ENCODE data around the gene LHX4.
A peak's percentile ranks its signal among the peaks of the same experiment; 100 is the strongest.

Gene LHX4

GRCh38 chr1:180224902-180225301 is 5.2 kb upstream of the LHX4 start:
- Histone ChIP-seq H4K8ac (ENCODE audit: low read depth, low read length) (no peak overlapping the region), H3K27ac (ENCODE audit: low read depth, low read length) (no peak overlapping the region), H3K56ac (ENCODE audit: low read length) (no peak overlapping the region), H2BK15ac (replicated peaks; ENCODE audit: low read depth) (no peak overlapping the region), H3K23ac (ENCODE audit: low read length) (no peak overlapping the region), H3K27me3 (ENCODE audit: insufficient read depth, low read length, poor library complexity) (peaks cover 14% of the 10 kb centered on the region), H3K4me2 (ENCODE audit: low read length) (no peak overlapping the region), H3K79me2 (ENCODE audit: control insufficient read depth, insufficient read depth, low read length) (no peaks in the 10 kb centered on the region), H4K5ac (ENCODE audit: low read length) (no peak overlapping the region), H2BK120ac (ENCODE audit: low read depth, low read length) (no peak overlapping the region), H2AK5ac (ENCODE audit: low read length) (no peak overlapping the region), H3K18ac (ENCODE audit: low read length) (no peak overlapping the region), H3K79me1 (ENCODE audit: low read length) (no peaks in the 10 kb centered on the region), H3K9ac (ENCODE audit: low read length) (no peak overlapping the region), H3K36me3 (ENCODE audit: control insufficient read depth, insufficient read depth, low read length) (no peaks in the 10 kb centered on the region), H2BK5ac (ENCODE audit: low read length) (no peak overlapping the region), H3K4ac (ENCODE audit: low read depth, low read length) (no peak overlapping the region), H3K4me3 (ENCODE audit: low read length) (no peak overlapping the region), H3K4me1 (ENCODE audit: control insufficient read depth, low read depth, low read length) (no peaks in the 10 kb centered on the region)
- no CpG with 5 or more reads among the region's 5 CpGs for WGBS (ENCODE audit: extremely low coverage, insufficient coverage, low lambda C conversion rate)
- DNase-seq, result no peak

- H3K4ac ChIP-seq (ENCODE audit: low read depth, low read length), result no peak overlapping the region
- DNase-seq, result no peak
- H3K27me3 ChIP-seq (ENCODE audit: insufficient read depth, low read length, poor library complexity), result peaks cover 14% of the 10 kb centered on the region
- H3K56ac ChIP-seq (ENCODE audit: low read length), result no peak overlapping the region
- no peak overlapping the region for H3K4me3 ChIP-seq (ENCODE audit: low read length)
- no peak overlapping the region for H3K4me2 ChIP-seq (ENCODE audit: low read length)
- no peak overlapping the region for H3K23ac ChIP-seq (ENCODE audit: low read length)
- H3K4me1 ChIP-seq (ENCODE audit: control insufficient read depth, low read depth, low read length), result no peaks in the 10 kb centered on the region
- no peak overlapping the region for H3K27ac ChIP-seq (ENCODE audit: low read depth, low read length)
- H3K9ac ChIP-seq (ENCODE audit: low read length), result no peak overlapping the region
- no peak overlapping the region for H2BK5ac ChIP-seq (ENCODE audit: low read length)
- H3K18ac ChIP-seq (ENCODE audit: low read length), result no peak overlapping the region
- no peak overlapping the region for H4K5ac ChIP-seq (ENCODE audit: low read length)
- no peak overlapping the region for H2BK120ac ChIP-seq (ENCODE audit: low read depth, low read length)
- no peaks in the 10 kb centered on the region for H3K79me2 ChIP-seq (ENCODE audit: control insufficient read depth, insufficient read depth, low read length)
- no peak overlapping the region for H4K8ac ChIP-seq (ENCODE audit: low read depth, low read length)
- H2AK5ac ChIP-seq (ENCODE audit: low read length), result no peak overlapping the region
- H3K79me1 ChIP-seq (ENCODE audit: low read length), result no peaks in the 10 kb centered on the region
- no peak overlapping the region for H2BK15ac ChIP-seq (replicated peaks; ENCODE audit: low read depth)
- no CpG with 5 or more reads among the region's 2 CpGs for WGBS (ENCODE audit: extremely low coverage, insufficient coverage, low lambda C conversion rate)
- no peaks in the 10 kb centered on the region for H3K36me3 ChIP-seq (ENCODE audit: control insufficient read depth, insufficient read depth, low read length)
Observed at GRCh38 chr1:180225403-180225802, 4.7 kb upstream of the LHX4 start.

DNA sequence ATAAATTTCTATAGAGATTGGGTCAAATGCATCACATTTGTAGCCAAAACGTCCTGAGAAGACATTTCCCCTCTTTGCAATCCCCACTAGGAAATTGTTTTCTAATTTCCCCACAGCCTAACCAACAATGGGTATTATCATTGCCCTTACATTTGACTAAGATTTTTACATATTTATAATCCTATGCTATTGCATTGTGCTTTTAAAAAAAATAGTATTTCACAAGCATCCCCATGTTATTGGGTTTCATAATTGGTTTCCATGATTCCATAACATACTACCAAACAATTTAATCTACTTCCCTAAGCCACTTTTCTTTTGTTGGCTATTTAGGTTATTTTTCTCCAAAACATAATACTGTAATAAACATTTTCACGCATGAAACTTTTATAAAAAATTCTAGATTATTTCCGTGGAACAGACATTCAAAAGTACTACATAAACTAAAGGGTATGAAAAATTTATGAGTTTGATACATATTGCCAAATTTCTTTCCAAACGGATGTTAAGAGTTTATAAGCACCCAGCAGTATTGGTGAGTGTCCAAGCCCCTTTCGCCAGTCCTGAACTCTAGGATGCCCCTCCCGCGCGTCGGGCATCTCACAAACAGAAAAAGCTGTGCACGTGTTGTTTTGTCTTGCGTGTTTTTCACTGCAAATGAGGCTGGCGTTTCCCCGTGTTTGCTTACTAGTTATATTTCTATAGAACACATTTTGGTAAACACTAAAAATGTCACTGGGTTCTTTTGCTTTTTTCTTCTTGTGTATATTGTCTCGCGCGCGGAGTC is 2.0 kb upstream of the LHX4 start:
- Histone ChIP-seq H3K36me3 (ENCODE audit: control insufficient read depth, insufficient read depth, low read length) (no peaks in the 10 kb centered on the region), H3K4ac (ENCODE audit: low read depth, low read length) (no peak overlapping the region), H3K4me3 (ENCODE audit: low read length) (no peak overlapping the region), H2BK15ac (replicated peaks; ENCODE audit: low read depth) (no peak overlapping the region), H3K79me2 (ENCODE audit: control insufficient read depth, insufficient read depth, low read length) (no peaks in the 10 kb centered on the region), H2AK5ac (ENCODE audit: low read length) (no peak overlapping the region), H3K18ac (ENCODE audit: low read length) (no peak overlapping the region), H2BK5ac (ENCODE audit: low read length) (no peak overlapping the region), H3K27ac (ENCODE audit: low read depth, low read length) (no peak overlapping the region), H3K9ac (ENCODE audit: low read length) (no peak overlapping the region), H4K8ac (ENCODE audit: low read depth, low read length) (no peak overlapping the region), H3K23ac (ENCODE audit: low read length) (no peak overlapping the region), H3K4me1 (ENCODE audit: control insufficient read depth, low read depth, low read length) (no peaks in the 10 kb centered on the region), H3K4me2 (ENCODE audit: low read length) (no peak overlapping the region), H4K5ac (ENCODE audit: low read length) (no peak overlapping the region), H3K27me3 (ENCODE audit: insufficient read depth, low read length, poor library complexity) (peaks cover 32% of the 10 kb centered on the region), H3K56ac (ENCODE audit: low read length) (no peak overlapping the region), H3K79me1 (ENCODE audit: low read length) (no peaks in the 10 kb centered on the region), H2BK120ac (ENCODE audit: low read depth, low read length) (no peak overlapping the region)
- no CpG with 5 or more reads among the region's 17 CpGs for whole genome bisulfite sequencing (ENCODE audit: extremely low coverage, insufficient coverage, low lambda C conversion rate)
- DNase-seq, result no peak

DNA sequence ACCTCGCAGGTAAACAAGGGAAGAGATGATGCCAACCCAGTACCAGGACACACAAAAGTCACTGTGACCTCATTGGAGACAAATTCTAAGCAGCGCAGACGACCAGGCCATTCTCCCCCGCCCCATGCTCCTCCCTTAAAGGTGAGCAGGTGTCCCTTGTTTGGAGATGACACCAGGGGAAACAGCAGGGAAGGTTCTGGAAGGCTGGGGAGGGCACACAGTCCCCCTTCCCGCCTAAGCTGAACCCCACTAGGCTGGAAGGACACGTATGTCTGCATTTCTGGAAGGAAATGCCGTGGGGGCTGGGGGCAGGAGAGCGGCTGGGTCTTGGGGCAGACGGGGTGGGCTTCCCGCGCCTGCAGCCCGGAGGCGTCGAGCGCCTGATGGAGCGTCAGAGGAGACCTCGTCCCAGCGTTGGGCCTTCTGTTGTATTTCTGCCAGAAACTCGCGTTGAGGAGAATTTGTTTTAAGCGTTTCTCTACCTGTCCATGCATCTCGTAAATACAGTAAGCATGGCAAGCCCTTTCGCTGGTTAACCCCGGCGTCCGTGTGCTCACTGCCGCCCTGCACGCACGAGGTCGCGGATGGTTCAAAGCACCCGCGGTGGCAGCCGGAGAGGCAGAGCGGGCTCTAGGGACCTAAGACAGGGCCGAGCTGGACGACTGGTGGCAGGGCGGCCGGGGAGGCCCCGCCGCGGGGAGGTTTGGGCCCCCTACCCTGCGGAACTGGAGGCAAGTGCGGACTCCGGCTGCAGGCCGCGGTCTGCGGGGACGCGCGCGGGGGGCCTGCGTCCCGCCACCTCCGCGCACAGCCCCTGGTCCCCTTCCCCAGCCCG is 1.2 kb upstream of the LHX4 start:
- Histone ChIP-seq H2BK5ac (ENCODE audit: low read length) (no peak overlapping the region), H3K23ac (ENCODE audit: low read length) (no peak overlapping the region), H3K36me3 (ENCODE audit: control insufficient read depth, insufficient read depth, low read length) (no peaks in the 10 kb centered on the region), H3K9ac (ENCODE audit: low read length) (peak overlapping the region; percentile 18), H3K79me2 (ENCODE audit: control insufficient read depth, insufficient read depth, low read length) (no peaks in the 10 kb centered on the region), H3K27me3 (ENCODE audit: insufficient read depth, low read length, poor library complexity) (peaks cover 40% of the 10 kb centered on the region), H4K5ac (ENCODE audit: low read length) (no peak overlapping the region), H3K56ac (ENCODE audit: low read length) (peak overlapping the region; percentile 36), H2BK15ac (replicated peaks; ENCODE audit: low read depth) (no peak overlapping the region), H3K27ac (ENCODE audit: low read depth, low read length) (no peak overlapping the region), H4K8ac (ENCODE audit: low read depth, low read length) (no peak overlapping the region), H3K4me1 (ENCODE audit: control insufficient read depth, low read depth, low read length) (no peaks in the 10 kb centered on the region), H3K4me3 (ENCODE audit: low read length) (peak overlapping the region; percentile 4), H3K4me2 (ENCODE audit: low read length) (peak overlapping the region; percentile 16), H2BK120ac (ENCODE audit: low read depth, low read length) (no peak overlapping the region), H3K4ac (ENCODE audit: low read depth, low read length) (no peak overlapping the region), H2AK5ac (ENCODE audit: low read length) (no peak overlapping the region), H3K18ac (ENCODE audit: low read length) (peak overlapping the region; percentile 1), H3K79me1 (ENCODE audit: low read length) (no peaks in the 10 kb centered on the region)
- no CpG with 5 or more reads among the region's 57 CpGs for WGBS (ENCODE audit: extremely low coverage, insufficient coverage, low lambda C conversion rate)
- DNase-seq, result peak; percentile 48

DNA sequence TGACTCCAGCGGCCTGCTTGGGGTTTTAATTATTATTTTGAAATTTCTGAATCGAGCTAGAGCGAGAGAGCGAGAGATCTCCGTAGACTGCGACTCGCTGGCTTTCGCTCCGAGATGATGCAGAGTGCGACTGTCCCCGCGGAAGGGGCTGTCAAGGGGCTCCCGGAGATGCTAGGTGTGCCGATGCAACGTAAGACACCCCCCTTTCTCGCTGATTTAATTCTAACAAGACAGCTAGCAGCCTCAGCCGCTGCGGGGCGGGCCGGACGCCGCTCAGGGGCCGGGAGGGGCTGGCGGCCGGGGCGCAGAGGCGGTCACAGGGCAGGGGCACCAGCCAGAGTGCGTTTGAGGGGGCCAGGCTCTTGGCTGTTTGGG is 339 bp downstream of the LHX4 start:
- no peak overlapping the region for H3K23ac ChIP-seq (ENCODE audit: low read length)
- H3K27me3 ChIP-seq (ENCODE audit: insufficient read depth, low read length, poor library complexity), result peaks cover 53% of the 10 kb centered on the region
- peak overlapping the region; percentile 64 for H3K56ac ChIP-seq (ENCODE audit: low read length)
- no peak overlapping the region for H3K18ac ChIP-seq (ENCODE audit: low read length)
- no peak overlapping the region for H3K4ac ChIP-seq (ENCODE audit: low read depth, low read length)
- H3K79me1 ChIP-seq (ENCODE audit: low read length), result no peaks in the 10 kb centered on the region
- H3K36me3 ChIP-seq (ENCODE audit: control insufficient read depth, insufficient read depth, low read length), result no peaks in the 10 kb centered on the region
- no CpG with 5 or more reads among the region's 28 CpGs for WGBS (ENCODE audit: extremely low coverage, insufficient coverage, low lambda C conversion rate)
- no peak overlapping the region for H2BK5ac ChIP-seq (ENCODE audit: low read length)
- H2AK5ac ChIP-seq (ENCODE audit: low read length), result no peak overlapping the region
- no peak for DNase-seq
- no peak overlapping the region for H2BK15ac ChIP-seq (replicated peaks; ENCODE audit: low read depth)
- no peak overlapping the region for H2BK120ac ChIP-seq (ENCODE audit: low read depth, low read length)
- no peak overlapping the region for H3K27ac ChIP-seq (ENCODE audit: low read depth, low read length)
- H3K9ac ChIP-seq (ENCODE audit: low read length), result peak overlapping the region; percentile 11
- H4K8ac ChIP-seq (ENCODE audit: low read depth, low read length), result no peak overlapping the region
- H3K4me1 ChIP-seq (ENCODE audit: control insufficient read depth, low read depth, low read length), result no peaks in the 10 kb centered on the region
- H4K5ac ChIP-seq (ENCODE audit: low read length), result no peak overlapping the region
- H3K79me2 ChIP-seq (ENCODE audit: control insufficient read depth, insufficient read depth, low read length), result no peaks in the 10 kb centered on the region
- H3K4me3 ChIP-seq (ENCODE audit: low read length), result peak overlapping the region; percentile 41
- peak overlapping the region; percentile 76 for H3K4me2 ChIP-seq (ENCODE audit: low read length)

Measured in mesendoderm (in vitro differentiated cells).